ENCODE results near the gene GVQW3.

- TF ChIP-seq EZH2 (IDR thresholded peaks at IDR 0.05; ENCODE audit: low read length, unreplicated experiment) = no peak
- no peak for TF ChIP-seq CTCF (conservative IDR thresholded peaks at IDR 0.05; ENCODE audit: low read depth, low read length)
Observed at GRCh38 chr11:76443268-76443980, 62.3 kb downstream of the GVQW3 start.
